Muscle of leg (tissue), 11 donors: ENCODE data around the gene RAP1GDS1. TPM values are rescaled to one million over a fixed set of nuclear protein-coding genes. Genes with fewer than 3 reads are reported as not detected.
"Not testable (repeated sequence)": the region's sequence is repeated elsewhere in the genome, so short reads cannot be mapped to it uniquely, and the experiment has no call there.

Experiments used
- DNase-seq: peaks from one replicate; pipeline ENCODE4 v3.0.0; 2013
- H3K27ac ChIP-seq: one replicate; pipeline ENCODE4 v1.5.1; 2013; ENCODE audit warnings: mild to moderate bottlenecking, low read length, control low read depth
- H3K27me3 ChIP-seq: one replicate; pipeline ENCODE4 v1.6.1; 2013; ENCODE audit warnings: low read length; ENCODE audit not compliant: control insufficient read depth, insufficient read depth
- H3K36me3 ChIP-seq: one replicate; pipeline ENCODE4 v1.6.1; 2013; ENCODE audit warnings: low read length; ENCODE audit not compliant: control insufficient read depth, insufficient read depth
- H3K4me1 ChIP-seq: one replicate; pipeline ENCODE4 v1.6.1; 2013; ENCODE audit warnings: low read length; ENCODE audit not compliant: control insufficient read depth, insufficient read depth
- H3K4me3 ChIP-seq: one replicate; pipeline ENCODE4 v1.5.1; 2013; ENCODE audit warnings: low read length, control low read depth
- H3K9me3 ChIP-seq: replicated peaks from 2 replicates; pipeline ENCODE4 v1.6.1; 2013; ENCODE audit warnings: low read depth, low read length; ENCODE audit not compliant: control insufficient read depth
- WGBS: methylation state at CpG from one replicate; pipeline ENCODE4 v1.1.5; 2013; ENCODE audit warnings: missing lambda C conversion rate; ENCODE audit not compliant: insufficient coverage; 5-methylcytosine and 5-hydroxymethylcytosine counted together
- polyA plus RNA-seq, 8 donors: library from polyadenylated mRNA; unstranded; fragments of 120-200 nt; gene quantifications; one replicate each; pipeline versions ENCODE4 v1.2.1 to v1.2.3, GENCODE V29; 2013; ENCODE audit warnings: inconsistent platforms in 1 of 8, low replicate concordance in 1 of 8; ENCODE audit not compliant: insufficient read length in 8 of 8, insufficient read depth in 1 of 8
- total RNA-seq: library from RNA; stranded (reverse); fragments of 120-200 nt; gene quantifications from one replicate; pipeline ENCODE4 v1.2.4, GENCODE V29; 2013

RAP1GDS1 gene
- total and polyA plus RNA-seq, 9 donors = 19.9 to 28.1 (median 23.0) TPM

DNA sequence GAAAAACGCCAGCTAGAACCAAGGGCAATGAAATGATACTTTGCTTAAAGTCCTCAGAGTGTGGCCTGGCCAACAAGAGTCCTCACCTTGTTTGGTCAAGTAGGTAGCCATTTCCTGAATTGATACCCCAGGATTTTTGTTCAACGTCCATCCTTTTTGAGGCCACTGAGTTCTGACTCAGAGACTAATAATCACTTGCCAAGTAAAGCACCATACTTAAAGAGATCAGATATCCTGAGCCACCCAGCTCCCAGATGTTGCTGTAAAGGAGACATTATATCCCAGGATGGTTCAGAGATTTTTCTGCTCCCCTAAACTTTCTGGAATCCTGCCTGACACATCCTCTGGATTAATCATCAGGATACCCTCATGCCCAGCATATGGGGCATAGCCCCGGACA lies 190.9 kb downstream of the RAP1GDS1 start:
- H3K36me3 ChIP-seq = no peaks in the 10 kb centered on the region
- H3K27ac ChIP-seq = no peak overlapping the region
- no peak for DNase-seq
- no peak overlapping the region for H3K4me3 ChIP-seq
- no peaks in the 10 kb centered on the region for H3K27me3 ChIP-seq
- H3K4me1 ChIP-seq = peaks cover 14% of the 10 kb centered on the region
- 90% methylated on average over 1 of the region's 3 CpGs for WGBS
- H3K9me3 ChIP-seq = peaks cover 4% of the 10 kb centered on the region

DNA sequence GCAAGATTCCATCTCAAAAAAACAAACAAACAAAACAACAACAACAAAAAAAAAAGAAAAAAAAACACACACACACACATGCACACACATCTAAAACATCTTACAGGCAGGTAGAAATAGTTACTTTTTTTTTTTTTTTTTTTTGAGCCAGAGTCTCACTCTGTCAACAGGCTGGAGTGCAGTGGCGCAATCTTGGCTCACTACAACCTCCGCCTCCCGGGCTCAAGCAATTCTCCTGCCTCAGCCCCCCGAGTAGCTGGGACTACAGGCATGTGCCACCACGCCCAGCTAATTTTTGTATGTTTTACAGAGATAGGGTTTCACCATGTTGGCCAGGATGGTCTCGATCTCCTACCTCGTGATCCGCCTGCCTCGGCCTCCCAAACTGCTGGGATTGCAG lies 196.2 kb downstream of the RAP1GDS1 start:
- not testable (repeated sequence) for H3K36me3 ChIP-seq, H3K4me1 ChIP-seq, H3K9me3 ChIP-seq, H3K27ac ChIP-seq, H3K4me3 ChIP-seq, DNase-seq, H3K27me3 ChIP-seq
- 80% methylated on average over 2 of the region's 9 CpGs for WGBS

DNA sequence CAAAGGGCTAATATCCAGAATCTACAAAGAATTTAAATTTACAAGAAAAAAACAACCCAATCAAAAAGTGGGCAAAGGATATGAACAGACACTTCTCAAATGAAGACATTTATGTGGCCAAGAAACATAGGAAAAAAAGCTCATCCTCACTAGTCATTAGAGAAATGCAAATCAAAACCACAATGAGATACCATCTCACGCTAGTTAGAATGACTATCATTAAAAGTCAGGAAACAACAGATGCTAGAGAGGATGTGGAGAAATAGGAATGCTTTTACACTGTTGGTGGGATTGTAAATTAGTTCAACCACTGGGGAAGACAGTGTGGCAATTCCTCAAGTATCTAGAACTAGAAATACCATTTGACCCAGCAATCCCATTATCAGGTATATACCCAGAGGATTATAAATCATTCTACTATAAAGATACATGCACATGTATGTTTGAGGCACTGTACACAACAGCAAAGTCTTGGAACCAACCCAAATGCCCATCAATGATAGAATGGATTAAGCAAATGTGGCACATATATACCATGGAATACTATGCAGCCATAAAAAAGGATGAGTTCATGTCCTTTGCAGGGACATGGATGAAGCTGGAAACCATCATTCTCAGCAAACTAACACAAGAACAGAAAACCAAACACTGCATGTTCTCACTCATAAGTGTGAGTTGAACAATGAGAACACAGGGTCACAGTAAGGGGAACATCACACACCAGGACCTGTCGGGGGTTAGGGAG lies 200.1 kb downstream of the RAP1GDS1 start:
- H3K27ac ChIP-seq, DNase-seq, H3K27me3 ChIP-seq, H3K4me1 ChIP-seq, H3K9me3 ChIP-seq, H3K36me3 ChIP-seq, H3K4me3 ChIP-seq: not testable (repeated sequence)
- 83% methylated on average over 1 of the region's 2 CpGs for WGBS

DNA sequence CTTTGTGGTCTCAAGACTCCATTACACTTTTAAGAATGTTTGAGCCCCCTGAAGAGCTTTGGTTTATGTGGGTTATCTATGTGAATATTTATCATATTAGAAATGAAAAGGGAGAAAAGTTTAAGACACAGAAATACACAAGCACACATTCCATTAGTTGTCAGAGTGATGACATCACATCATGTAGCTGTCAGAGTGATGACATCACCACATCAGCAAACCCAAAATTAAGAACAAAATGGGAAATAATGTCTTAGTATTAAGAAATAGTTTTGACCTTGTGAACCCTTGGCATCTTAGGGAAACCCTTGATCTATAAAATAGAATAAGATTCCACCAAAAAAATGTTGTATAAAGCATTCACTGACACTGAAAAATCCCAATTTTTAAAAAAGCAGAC lies 201.3 kb downstream of the RAP1GDS1 start:
- Histone ChIP-seq H3K9me3 (no peaks in the 10 kb centered on the region), H3K36me3 (no peaks in the 10 kb centered on the region), H3K27ac (no peak overlapping the region), H3K27me3 (no peaks in the 10 kb centered on the region), H3K4me3 (no peak overlapping the region), H3K4me1 (no peaks in the 10 kb centered on the region)
- DNase-seq = no peak

DNA sequence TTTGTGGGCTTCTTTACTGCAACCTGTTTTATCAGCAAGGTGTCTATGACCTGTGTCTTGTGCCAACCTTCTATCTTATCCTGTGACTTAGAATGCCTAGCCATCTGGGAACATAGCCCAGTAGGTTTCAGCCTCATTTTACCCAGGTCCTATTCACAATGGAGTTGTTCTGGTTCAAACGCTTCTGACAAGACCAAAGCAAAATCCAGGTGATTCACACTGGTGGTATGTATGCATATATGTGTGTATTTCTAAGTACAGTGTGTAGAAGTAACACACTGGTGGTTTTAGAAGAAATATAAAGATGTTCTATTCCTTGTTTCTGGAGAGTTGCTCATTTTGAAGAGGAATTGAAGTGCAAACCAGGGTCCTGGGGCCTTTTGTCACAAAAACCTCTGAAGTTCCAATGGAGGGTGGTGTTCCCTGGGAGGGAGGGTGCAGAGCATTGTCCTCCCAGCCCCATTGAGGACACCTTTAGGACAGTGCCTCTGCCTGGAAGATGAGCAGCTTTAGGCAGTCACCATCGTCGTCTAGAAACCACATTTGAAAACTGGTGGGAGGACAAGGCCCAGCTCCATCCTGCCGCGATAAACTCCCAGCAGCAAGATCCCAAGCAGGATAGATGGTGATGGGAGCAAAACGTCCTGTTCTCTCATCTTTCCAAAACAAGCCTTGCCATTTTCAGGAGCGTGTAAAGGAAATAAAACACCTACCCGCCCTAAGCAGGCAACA lies 205.8 kb downstream of the RAP1GDS1 start:
- no peaks in the 10 kb centered on the region for H3K27me3 ChIP-seq
- no peak for DNase-seq
- no peak overlapping the region for H3K4me3 ChIP-seq
- H3K36me3 ChIP-seq = peaks cover 2% of the 10 kb centered on the region
- H3K9me3 ChIP-seq = no peaks in the 10 kb centered on the region
- WGBS = 35% methylated on average over 5 of the region's 8 CpGs
- H3K27ac ChIP-seq = no peak overlapping the region
- H3K4me1 ChIP-seq = peaks cover 10% of the 10 kb centered on the region

DNA sequence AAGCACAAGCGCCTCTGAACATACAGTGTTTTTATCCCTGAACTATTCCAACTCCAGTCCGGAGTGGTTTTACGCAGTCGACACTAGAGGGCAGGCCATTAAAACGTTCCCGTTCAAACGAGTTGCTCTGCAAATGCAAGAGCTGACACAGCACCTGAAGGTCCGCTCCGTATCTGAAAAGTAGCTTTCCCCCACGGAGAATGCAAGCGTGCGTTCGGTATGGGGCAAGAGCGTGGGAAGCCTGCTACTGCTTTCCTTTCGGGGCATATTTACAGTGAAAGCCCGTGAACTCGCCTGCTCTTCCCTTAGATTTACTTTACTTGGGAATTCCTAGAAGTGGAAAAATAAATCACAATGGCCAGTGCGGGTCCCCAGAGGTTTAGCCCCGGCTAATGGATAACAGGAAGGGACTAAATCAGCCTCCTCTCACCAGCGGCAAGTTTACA lies 206.5 kb downstream of the RAP1GDS1 start:
- peak; percentile 95 for DNase-seq
- 5% methylated on average over 12 of the region's 20 CpGs for WGBS
- peak overlapping the region; percentile 62 for H3K27ac ChIP-seq
- no peaks in the 10 kb centered on the region for H3K27me3 ChIP-seq
- peaks cover 5% of the 10 kb centered on the region for H3K36me3 ChIP-seq
- peaks cover 10% of the 10 kb centered on the region for H3K4me1 ChIP-seq
- peak overlapping the region; percentile 49 for H3K4me3 ChIP-seq
- no peaks in the 10 kb centered on the region for H3K9me3 ChIP-seq

DNA sequence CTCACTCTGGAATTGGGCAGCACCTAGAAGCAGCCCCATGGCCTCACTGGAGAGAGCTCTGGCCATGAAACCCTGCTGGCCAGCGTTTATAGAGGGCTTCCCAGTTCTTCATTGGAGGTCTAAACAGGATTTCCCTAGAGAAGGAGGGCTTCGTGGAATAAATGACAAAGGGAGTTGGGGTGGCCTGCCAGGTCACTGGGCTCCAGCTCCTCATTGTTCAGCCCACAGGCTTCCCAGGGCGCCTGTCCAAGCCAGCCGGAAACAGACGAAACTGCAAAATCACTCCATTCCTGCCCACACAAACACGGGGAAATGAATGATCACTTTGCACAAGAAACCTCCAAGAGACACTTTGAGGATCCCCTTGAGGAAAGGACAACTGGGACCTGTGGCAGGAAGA lies 207.5 kb downstream of the RAP1GDS1 start:
- no peaks in the 10 kb centered on the region for H3K27me3 ChIP-seq
- H3K27ac ChIP-seq = peak overlapping the region; percentile 59
- H3K9me3 ChIP-seq = no peaks in the 10 kb centered on the region
- 10% methylated on average over 2 of the region's 6 CpGs for WGBS
- peaks cover 5% of the 10 kb centered on the region for H3K36me3 ChIP-seq
- peaks cover 10% of the 10 kb centered on the region for H3K4me1 ChIP-seq
- peak; percentile 75 for DNase-seq
- no peak overlapping the region for H3K4me3 ChIP-seq

DNA sequence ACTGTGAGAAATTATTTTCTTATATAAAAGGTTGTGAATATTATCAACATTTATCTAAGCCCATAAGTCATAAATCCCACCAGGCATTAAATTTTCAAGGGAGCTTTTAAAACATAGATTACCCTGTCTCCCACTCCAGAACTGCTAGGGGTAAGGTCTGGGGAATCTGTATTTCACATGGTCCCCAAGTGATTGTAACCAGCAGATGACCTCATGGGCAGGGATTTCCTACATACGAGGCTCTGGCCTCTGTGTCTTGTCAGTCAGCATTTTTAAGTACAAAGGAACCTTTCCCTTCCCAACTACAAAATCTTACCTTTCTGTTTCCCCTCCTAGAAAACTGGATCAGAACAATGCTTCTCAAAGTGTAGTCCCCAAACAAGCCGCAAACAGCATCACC lies 208.6 kb downstream of the RAP1GDS1 start:
- 56% methylated on average over 2 of the region's 2 CpGs for WGBS
- no peak overlapping the region for H3K4me3 ChIP-seq
- H3K36me3 ChIP-seq = peaks cover 5% of the 10 kb centered on the region
- DNase-seq = peak; percentile 27
- H3K9me3 ChIP-seq = no peaks in the 10 kb centered on the region
- H3K27me3 ChIP-seq = no peaks in the 10 kb centered on the region
- H3K27ac ChIP-seq = no peak overlapping the region
- peaks cover 10% of the 10 kb centered on the region for H3K4me1 ChIP-seq

DNA sequence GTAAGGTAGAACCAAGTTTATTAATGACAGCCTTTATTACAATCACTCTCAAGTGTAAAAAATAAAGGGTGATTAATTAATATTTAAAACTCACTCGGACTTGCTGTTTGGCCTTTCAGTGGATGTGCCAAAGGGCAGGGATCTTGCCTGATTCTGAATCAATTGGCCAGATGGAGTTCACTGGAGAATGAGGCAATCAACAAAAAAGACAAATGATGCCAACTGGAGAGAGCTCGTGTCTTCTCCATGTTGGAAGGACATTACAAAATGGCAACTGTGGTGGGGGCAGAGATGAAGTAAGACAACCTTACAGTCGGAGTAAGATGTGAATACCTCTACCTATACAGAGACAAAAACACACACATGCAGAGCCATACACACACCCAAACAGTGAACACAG lies 209.2 kb downstream of the RAP1GDS1 start:
- Histone ChIP-seq H3K27ac (no peak overlapping the region), H3K4me1 (peaks cover 10% of the 10 kb centered on the region), H3K36me3 (peaks cover 5% of the 10 kb centered on the region), H3K9me3 (no peaks in the 10 kb centered on the region), H3K4me3 (no peak overlapping the region), H3K27me3 (no peaks in the 10 kb centered on the region)
- 89% methylated on average over 1 of the region's 3 CpGs for WGBS
- no peak for DNase-seq

DNA sequence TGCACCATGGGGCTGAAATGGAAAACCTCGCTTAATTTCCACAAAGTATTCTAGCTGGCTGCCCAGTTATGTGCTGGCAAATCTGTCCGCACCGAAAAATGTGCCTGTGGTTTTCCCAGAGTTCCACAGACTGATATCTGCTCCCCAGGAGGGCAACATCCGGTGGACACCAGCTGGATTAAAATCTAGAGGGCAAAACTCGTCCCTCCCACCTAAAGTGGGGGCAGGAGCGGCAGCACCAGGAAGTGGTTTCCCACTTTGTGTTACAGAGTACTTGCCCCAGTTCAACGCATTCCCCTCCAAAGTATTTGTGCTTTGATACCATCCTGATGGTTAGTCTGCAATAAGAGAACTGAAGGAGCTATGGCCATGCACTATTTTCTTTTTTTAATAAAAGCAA lies 209.6 kb downstream of the RAP1GDS1 start:
- no peak overlapping the region for H3K27ac ChIP-seq
- peaks cover 5% of the 10 kb centered on the region for H3K36me3 ChIP-seq
- H3K4me1 ChIP-seq = peaks cover 10% of the 10 kb centered on the region
- H3K9me3 ChIP-seq = no peaks in the 10 kb centered on the region
- DNase-seq = no peak
- no peak overlapping the region for H3K4me3 ChIP-seq
- 90% methylated on average over 4 of the region's 7 CpGs for WGBS
- H3K27me3 ChIP-seq = no peaks in the 10 kb centered on the region
